Spleen (tissue), 7 donors: ENCODE data around the gene RNF17.

Experiments used
- POLR2A ChIP-seq, 3 donors: fragments of 450-650 bp; IDR thresholded peaks; one replicate each; pipeline ENCODE4 v1.5.1; 2017; ENCODE audit warnings: antibody characterized with exemption in 3 of 3, mild to moderate bottlenecking in 1 of 3
- POLR2AphosphoS5 ChIP-seq, 3 donors: sonication (generic); formaldehyde crosslinking; IDR thresholded peaks; one replicate each; pipeline ENCODE4 v1.5.1; 2017; ENCODE audit warnings: antibody characterized with exemption in 3 of 3
- TF ChIP-seq, protein P1 (sequence below), 11 experiments: fragments of 200-600 bp in 7 of 11; fragments of 450-650 bp in 4 of 11; sonication (generic) in 4 of 11; IDR thresholded peaks in 8 of 11; conservative IDR thresholded peaks in 3 of 11; 1 replicate in 7 of 11; 2 replicates in 4 of 11; pipeline versions ENCODE4 v1.4.0 to v1.8.0; 2016 to 2021; ENCODE audit warnings: antibody characterized with exemption in 11 of 11, inconsistent platforms in 4 of 11, mild to moderate bottlenecking in 1 of 11
- donor health status: DM: no; HTN: no; CAD: no; lungs with moderate emphysema.
- donor health status: DM: no; HTN: no; CAD: no.
- donor health status: DM: no; HTN: no; CAD: no.

DNA sequence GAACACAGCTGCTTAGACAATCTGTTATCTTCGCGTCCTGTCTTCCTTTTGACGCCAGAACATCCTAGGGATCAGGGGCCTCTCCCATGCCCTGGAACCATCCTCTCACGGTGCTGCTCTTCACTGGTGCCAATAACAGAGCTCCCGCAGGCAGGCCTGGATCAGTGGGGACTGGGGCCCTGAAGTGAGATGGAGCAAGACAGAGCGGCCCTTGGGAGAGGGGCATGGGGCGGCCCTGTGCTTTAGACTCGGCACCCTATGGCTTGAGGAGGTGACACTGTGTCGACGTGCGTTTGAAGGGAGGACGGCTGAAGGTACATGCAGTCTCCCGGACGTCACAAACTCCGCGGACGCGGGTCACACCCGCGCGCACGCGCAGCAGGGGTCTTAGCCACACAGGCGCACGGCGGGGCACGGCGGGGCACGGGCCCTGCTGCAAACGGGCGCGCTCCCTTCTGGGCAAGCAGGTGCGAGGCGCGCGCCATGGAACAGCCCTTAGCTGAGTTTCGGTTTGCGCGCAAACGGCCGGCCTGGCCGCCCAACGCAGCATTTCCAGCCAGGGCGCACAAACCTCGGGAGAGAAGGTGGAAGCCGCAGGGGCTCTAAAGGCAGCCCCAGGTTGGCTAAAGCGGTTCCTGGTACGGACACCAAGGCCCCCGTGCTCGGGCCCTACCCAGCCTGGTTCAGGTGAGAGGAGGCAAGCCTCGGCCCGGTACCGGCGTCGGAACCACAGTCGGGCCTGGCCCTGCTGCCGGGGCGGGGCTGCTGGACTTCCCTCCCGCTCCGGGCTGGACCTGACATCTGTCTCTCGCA is 16.5 kb upstream of the RNF17 start:
- TF ChIP-seq POLR2AphosphoS5 (IDR thresholded peaks at IDR 0.05), result no peak
- TF ChIP-seq, protein P1, sequence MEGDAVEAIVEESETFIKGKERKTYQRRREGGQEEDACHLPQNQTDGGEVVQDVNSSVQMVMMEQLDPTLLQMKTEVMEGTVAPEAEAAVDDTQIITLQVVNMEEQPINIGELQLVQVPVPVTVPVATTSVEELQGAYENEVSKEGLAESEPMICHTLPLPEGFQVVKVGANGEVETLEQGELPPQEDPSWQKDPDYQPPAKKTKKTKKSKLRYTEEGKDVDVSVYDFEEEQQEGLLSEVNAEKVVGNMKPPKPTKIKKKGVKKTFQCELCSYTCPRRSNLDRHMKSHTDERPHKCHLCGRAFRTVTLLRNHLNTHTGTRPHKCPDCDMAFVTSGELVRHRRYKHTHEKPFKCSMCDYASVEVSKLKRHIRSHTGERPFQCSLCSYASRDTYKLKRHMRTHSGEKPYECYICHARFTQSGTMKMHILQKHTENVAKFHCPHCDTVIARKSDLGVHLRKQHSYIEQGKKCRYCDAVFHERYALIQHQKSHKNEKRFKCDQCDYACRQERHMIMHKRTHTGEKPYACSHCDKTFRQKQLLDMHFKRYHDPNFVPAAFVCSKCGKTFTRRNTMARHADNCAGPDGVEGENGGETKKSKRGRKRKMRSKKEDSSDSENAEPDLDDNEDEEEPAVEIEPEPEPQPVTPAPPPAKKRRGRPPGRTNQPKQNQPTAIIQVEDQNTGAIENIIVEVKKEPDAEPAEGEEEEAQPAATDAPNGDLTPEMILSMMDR (IDR thresholded peaks at IDR 0.05 in 8 of 11, conservative IDR thresholded peaks at IDR 0.05 in 3 of 11), result no peak
- TF ChIP-seq POLR2A (IDR thresholded peaks at IDR 0.05), result no peak
